H9 (cell line): Measurements from ENCODE around the gene RMRP. TPM values are rescaled to one million over a fixed set of nuclear protein-coding genes. Genes with fewer than 3 reads are reported as not detected.

ENCODE experiments used
- DNase-seq: peaks from one replicate; pipeline ENCODE4 v3.0.0-alpha.2; 2017
- H2AFZ ChIP-seq: one replicate; pipeline ENCODE4 v1.6.1; 2013; ENCODE audit warnings: mild to moderate bottlenecking, low read length, control low read depth, moderate library complexity
- H2AK5ac ChIP-seq: 2 replicates; pipeline ENCODE4 v1.6.1; 2013; ENCODE audit warnings: low read length, control low read depth, mixed read lengths; ENCODE audit not compliant: insufficient read length
- H2BK120ac ChIP-seq: one replicate; pipeline ENCODE4 v1.6.1; 2013; ENCODE audit warnings: low read depth, mild to moderate bottlenecking, low read length, control low read depth, inconsistent platforms; ENCODE audit not compliant: poor library complexity, severe bottlenecking
- H2BK12ac ChIP-seq: 2 replicates; pipeline ENCODE4 v1.6.1; 2013; ENCODE audit warnings: low read length, control low read depth, mixed read lengths, low read depth; ENCODE audit not compliant: insufficient read length
- H2BK15ac ChIP-seq: 2 replicates; pipeline ENCODE4 v1.6.1; 2013; ENCODE audit warnings: low read depth, low read length, control low read depth
- H2BK20ac ChIP-seq: one replicate; pipeline ENCODE4 v1.6.1; 2013; ENCODE audit warnings: low read depth, mild to moderate bottlenecking, low read length, control low read depth, inconsistent platforms; ENCODE audit not compliant: poor library complexity, severe bottlenecking
- H2BK5ac ChIP-seq: 2 replicates; pipeline ENCODE4 v1.6.1; 2013; ENCODE audit warnings: low read length, control low read depth, mixed read lengths; ENCODE audit not compliant: insufficient read length
- H3K14ac ChIP-seq: 2 replicates; pipeline ENCODE4 v1.6.1; 2013; ENCODE audit warnings: low read length, control low read depth; ENCODE audit not compliant: insufficient read depth
- H3K18ac ChIP-seq: 2 replicates; pipeline ENCODE4 v1.6.1; 2013; ENCODE audit warnings: low read depth, mild to moderate bottlenecking, mixed read lengths, low read length, control low read depth; ENCODE audit not compliant: insufficient read length
- H3K23ac ChIP-seq: 2 replicates; pipeline ENCODE4 v1.6.1; 2013; ENCODE audit warnings: low read length, control low read depth, mixed read lengths, low read depth; ENCODE audit not compliant: insufficient read length
- H3K23me2 ChIP-seq: 2 replicates; pipeline ENCODE4 v1.6.1; 2013; ENCODE audit warnings: low read depth, mild to moderate bottlenecking, mixed read lengths, low read length, control low read depth; ENCODE audit not compliant: insufficient read length, poor library complexity, severe bottlenecking
- H3K27ac ChIP-seq: 2 replicates; pipeline ENCODE4 v1.5.1; 2013; ENCODE audit warnings: low read length, control low read depth, mixed read lengths, low read depth; ENCODE audit not compliant: insufficient read length
- H3K27me3 ChIP-seq: 2 replicates; pipeline ENCODE4 v1.6.1; 2013; ENCODE audit warnings: low read length, control low read depth, inconsistent platforms; ENCODE audit not compliant: insufficient read depth
- H3K4ac ChIP-seq: 2 replicates; pipeline ENCODE4 v1.6.1; 2013; ENCODE audit warnings: low read depth, mild to moderate bottlenecking, control low read depth, inconsistent platforms, low read length, moderate library complexity
- H3K4me1 ChIP-seq: 2 replicates; pipeline ENCODE4 v1.6.1; 2013; ENCODE audit warnings: low read length, control low read depth, inconsistent platforms; ENCODE audit not compliant: insufficient read depth
- H3K4me2 ChIP-seq: 2 replicates; pipeline ENCODE4 v1.6.1; 2013; ENCODE audit warnings: low read length, control low read depth, mixed read lengths; ENCODE audit not compliant: insufficient read length, insufficient read depth
- H3K56ac ChIP-seq: 2 replicates; pipeline ENCODE4 v1.6.1; 2013; ENCODE audit warnings: low read depth, mild to moderate bottlenecking, mixed read lengths, low read length, control low read depth; ENCODE audit not compliant: insufficient read length
- H3K79me1 ChIP-seq: 2 replicates; pipeline ENCODE4 v1.6.1; 2013; ENCODE audit warnings: low read depth, mild to moderate bottlenecking, moderate library complexity, low read length, control low read depth, inconsistent platforms; ENCODE audit not compliant: insufficient read depth, poor library complexity, severe bottlenecking
- H3K79me2 ChIP-seq: 2 replicates; pipeline ENCODE4 v1.6.1; 2013; ENCODE audit warnings: low read length, control low read depth, inconsistent platforms; ENCODE audit not compliant: insufficient read depth
- H3K9ac ChIP-seq: 2 replicates; pipeline ENCODE4 v1.6.1; 2013; ENCODE audit warnings: low read length, control low read depth, mixed read lengths; ENCODE audit not compliant: insufficient read length; ENCODE audit errors: extremely low read depth
- H3K9me3 ChIP-seq: one replicate; pipeline ENCODE4 v1.6.1; 2013; ENCODE audit warnings: low read depth, low read length, inconsistent platforms; ENCODE audit not compliant: control insufficient read depth
- H3T11ph ChIP-seq: one replicate; pipeline ENCODE4 v1.6.1; 2013; ENCODE audit warnings: mild to moderate bottlenecking, low read length, control low read depth, inconsistent platforms
- H4K20me1 ChIP-seq: one replicate; pipeline ENCODE4 v1.6.1; 2013; ENCODE audit not compliant: control insufficient read depth, insufficient read length, insufficient read depth
- H4K5ac ChIP-seq: 2 replicates; pipeline ENCODE4 v1.6.1; 2013; ENCODE audit warnings: low read depth, mild to moderate bottlenecking, mixed read lengths, low read length, control low read depth; ENCODE audit not compliant: insufficient read length
- H4K8ac ChIP-seq: replicated peaks from 2 replicates; pipeline ENCODE4 v1.6.1; 2013; ENCODE audit warnings: low read length, control low read depth, mixed read lengths, low read depth; ENCODE audit not compliant: insufficient read length
- H4K91ac ChIP-seq: 2 replicates; pipeline ENCODE4 v1.6.1; 2013; ENCODE audit warnings: low read depth, mild to moderate bottlenecking, moderate library complexity, mixed read lengths, low read length, control low read depth; ENCODE audit not compliant: insufficient read length
- H3K27ac Mint-ChIP-seq, 3 experiments: 2 replicates in 2 of 3; 3 replicates in 1 of 3; pipeline ENCODE4 v1.8.0; 2020 to 2021; ENCODE audit warnings: mixed read lengths in 3 of 3, mild to moderate bottlenecking in 1 of 3, moderate library complexity in 1 of 3
- H3K27me3 Mint-ChIP-seq: 2 replicates; pipeline ENCODE4 v1.8.0; 2021; ENCODE audit warnings: low read depth, mild to moderate bottlenecking, moderate library complexity, mixed read lengths
- H3K36me3 Mint-ChIP-seq, 3 experiments: 2 replicates in 2 of 3; 3 replicates in 1 of 3; pipeline ENCODE4 v1.8.0; 2020 to 2021; ENCODE audit warnings: low read depth in 3 of 3, mixed read lengths in 3 of 3; ENCODE audit not compliant: insufficient read depth in 1 of 3
- H3K4me1 Mint-ChIP-seq, 2 experiments: 2 replicates each; pipeline ENCODE4 v1.8.0; 2020; ENCODE audit warnings: mixed read lengths in 2 of 2
- H3K4me3 Mint-ChIP-seq, 2 experiments: 2 replicates in 1 of 2; 3 replicates in 1 of 2; pipeline ENCODE4 v1.8.0; 2020 to 2021; ENCODE audit warnings: mild to moderate bottlenecking in 2 of 2, mixed read lengths in 2 of 2, moderate library complexity in 1 of 2
- H3K9me3 Mint-ChIP-seq, 2 experiments: 2 replicates in 1 of 2; 3 replicates in 1 of 2; pipeline ENCODE4 v1.8.0; 2020; ENCODE audit warnings: mild to moderate bottlenecking in 2 of 2, mixed read lengths in 2 of 2, moderate library complexity in 1 of 2
- WGBS: extraction: QIAGEN DNeasy Blood & Tissue Kit; methylation state at CpG from one replicate; pipeline ENCODE4 v1.1.7; 2013; ENCODE audit warnings: missing lambda C conversion rate, low lambda C conversion rate, mixed read lengths; ENCODE audit not compliant: insufficient read length; ENCODE audit errors: extremely low coverage; 5-methylcytosine and 5-hydroxymethylcytosine counted together
- total RNA-seq: library from RNA; stranded (reverse); gene quantifications from 2 replicates; pipeline ENCODE4 v1.2.1, GENCODE V29; 2021
- TF ChIP-seq, protein P1 (sequence below): fragments of 200-600 bp; sonication (generic); conservative IDR thresholded peaks from 3 replicates; pipeline ENCODE4 v1.8.0; 2021; ENCODE audit warnings: antibody characterized with exemption, mild to moderate bottlenecking

The RMRP gene
- total RNA-seq, 1 experiment from 2014 or later = 18,417 TPM

DNA sequence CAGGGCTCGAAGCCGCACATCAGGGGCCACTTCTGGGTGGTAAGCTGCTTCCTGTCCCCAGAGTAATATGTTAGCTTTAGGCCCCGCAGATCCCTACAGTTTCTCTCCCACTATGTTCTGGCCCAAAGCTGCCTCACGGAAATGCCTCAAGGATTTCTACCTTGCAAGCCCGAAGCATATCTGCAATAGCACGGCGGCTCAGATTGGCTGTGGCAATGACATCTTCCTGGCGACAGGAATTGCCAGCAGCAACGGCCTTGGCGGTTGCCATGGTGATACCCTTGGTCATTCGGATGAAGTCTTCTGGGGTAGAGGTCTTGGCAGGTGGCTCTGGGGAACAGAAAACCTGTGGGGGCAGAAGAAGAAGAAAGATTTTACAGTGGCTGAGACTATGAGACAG is 42.2 kb upstream of the RMRP start:
- Histone ChIP-seq H4K20me1 (no peaks in the 10 kb centered on the region), H3K23ac (no peak overlapping the region), H3K14ac (no peak overlapping the region), H3K27ac (no peak overlapping the region), H3K79me1 (no peaks in the 10 kb centered on the region), H4K8ac (no peak overlapping the region), H3K4me2 (no peak overlapping the region), H3K56ac (no peak overlapping the region), H3K9ac (no peak overlapping the region), H3K4me1 (no peaks in the 10 kb centered on the region), H4K91ac (no peak overlapping the region), H2BK5ac (no peak overlapping the region), H2AFZ (no peak overlapping the region), H2BK120ac (no peak overlapping the region), H3T11ph (no peak overlapping the region), H4K5ac (no peak overlapping the region), H3K79me2 (no peaks in the 10 kb centered on the region), H3K27me3 (no peaks in the 10 kb centered on the region), H3K9me3 (no peaks in the 10 kb centered on the region), H3K23me2 (no peaks in the 10 kb centered on the region), H2BK15ac (no peak overlapping the region), H2BK20ac (no peak overlapping the region), H2BK12ac (no peak overlapping the region), H3K4ac (no peak overlapping the region), H2AK5ac (no peak overlapping the region), H3K18ac (no peak overlapping the region)
- no peak for DNase-seq
- Mint-ChIP-seq H3K27ac (no peak overlapping the region), H3K4me1 (no peaks in the 10 kb centered on the region; a peak in 1 of 4 replicates), H3K4me3 (no peak overlapping the region), H3K9me3 (no peaks in the 10 kb centered on the region), H3K27me3 (no peaks in the 10 kb centered on the region), H3K36me3 (peaks cover 2 to 27% (median 17%) of the 10 kb centered on the region in 3 experiments)
- TF ChIP-seq, protein P1, sequence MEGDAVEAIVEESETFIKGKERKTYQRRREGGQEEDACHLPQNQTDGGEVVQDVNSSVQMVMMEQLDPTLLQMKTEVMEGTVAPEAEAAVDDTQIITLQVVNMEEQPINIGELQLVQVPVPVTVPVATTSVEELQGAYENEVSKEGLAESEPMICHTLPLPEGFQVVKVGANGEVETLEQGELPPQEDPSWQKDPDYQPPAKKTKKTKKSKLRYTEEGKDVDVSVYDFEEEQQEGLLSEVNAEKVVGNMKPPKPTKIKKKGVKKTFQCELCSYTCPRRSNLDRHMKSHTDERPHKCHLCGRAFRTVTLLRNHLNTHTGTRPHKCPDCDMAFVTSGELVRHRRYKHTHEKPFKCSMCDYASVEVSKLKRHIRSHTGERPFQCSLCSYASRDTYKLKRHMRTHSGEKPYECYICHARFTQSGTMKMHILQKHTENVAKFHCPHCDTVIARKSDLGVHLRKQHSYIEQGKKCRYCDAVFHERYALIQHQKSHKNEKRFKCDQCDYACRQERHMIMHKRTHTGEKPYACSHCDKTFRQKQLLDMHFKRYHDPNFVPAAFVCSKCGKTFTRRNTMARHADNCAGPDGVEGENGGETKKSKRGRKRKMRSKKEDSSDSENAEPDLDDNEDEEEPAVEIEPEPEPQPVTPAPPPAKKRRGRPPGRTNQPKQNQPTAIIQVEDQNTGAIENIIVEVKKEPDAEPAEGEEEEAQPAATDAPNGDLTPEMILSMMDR = no peak
- WGBS = no CpG with 5 or more reads among the region's 11 CpGs
